DMS 273 treated with DMSO at 0.1 percent for 48 hours (cell line): ENCODE results near the gene MAPKAPK5.
"Not testable (repeated sequence)": the region's sequence is repeated elsewhere in the genome, so short reads cannot be mapped to it uniquely, and the experiment has no call there.

Source experiments
- DNase-seq: peaks from one replicate; lab custom pipeline; 2025; lab: John Stamatoyannopoulos, UW

The MAPKAPK5 gene

DNA sequence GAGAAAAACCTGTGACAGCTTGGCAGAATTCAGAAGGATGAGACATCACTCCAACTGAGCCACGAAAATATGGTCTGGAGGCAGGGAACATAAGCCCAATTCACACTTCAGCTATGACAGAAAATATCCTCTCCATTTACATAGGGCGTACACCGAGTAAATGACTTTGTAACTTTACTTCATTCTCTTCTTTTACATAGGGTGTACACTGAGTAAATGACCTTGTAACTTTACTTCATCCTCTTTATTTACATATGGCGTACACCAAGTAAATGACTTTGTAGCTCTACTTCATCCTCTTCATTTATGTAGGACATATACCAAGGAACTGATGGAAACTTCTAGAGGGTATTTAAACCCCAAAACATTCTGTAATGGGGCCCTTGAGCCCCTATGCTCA lies 14.1 kb upstream of the MAPKAPK5 start:
- no peak for DNase-seq

DNA sequence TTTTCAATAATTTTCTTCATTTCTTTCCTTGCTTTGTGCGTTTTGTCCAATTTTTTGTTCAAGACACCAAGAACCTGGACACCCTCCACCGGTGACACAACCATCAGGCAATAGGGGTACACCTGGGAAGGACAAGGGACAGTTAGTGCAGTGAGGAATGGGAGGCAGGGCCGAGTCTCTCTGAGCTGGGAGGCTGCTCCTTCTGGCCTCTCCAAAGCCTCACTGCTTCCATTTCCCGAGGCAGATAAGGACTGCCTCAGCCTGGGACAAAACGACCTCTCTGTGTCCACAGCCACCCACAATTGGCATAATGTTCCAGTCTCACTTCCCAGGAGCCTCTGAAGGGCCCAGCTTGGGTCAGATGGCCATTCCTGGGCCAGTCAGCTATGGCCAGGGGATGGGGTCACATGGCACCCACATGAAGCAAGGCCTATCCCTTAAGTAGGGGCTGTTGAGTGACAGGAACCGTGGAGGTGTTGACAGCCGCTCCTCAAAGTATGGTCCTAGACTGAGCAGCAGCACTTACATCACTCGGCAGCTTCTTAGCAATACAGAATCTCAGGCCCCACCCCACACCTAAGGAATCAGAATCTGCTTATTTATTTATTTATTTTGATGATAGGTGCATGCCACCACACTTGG lies 13.6 kb upstream of the MAPKAPK5 start:
- DNase-seq, result no peak

DNA sequence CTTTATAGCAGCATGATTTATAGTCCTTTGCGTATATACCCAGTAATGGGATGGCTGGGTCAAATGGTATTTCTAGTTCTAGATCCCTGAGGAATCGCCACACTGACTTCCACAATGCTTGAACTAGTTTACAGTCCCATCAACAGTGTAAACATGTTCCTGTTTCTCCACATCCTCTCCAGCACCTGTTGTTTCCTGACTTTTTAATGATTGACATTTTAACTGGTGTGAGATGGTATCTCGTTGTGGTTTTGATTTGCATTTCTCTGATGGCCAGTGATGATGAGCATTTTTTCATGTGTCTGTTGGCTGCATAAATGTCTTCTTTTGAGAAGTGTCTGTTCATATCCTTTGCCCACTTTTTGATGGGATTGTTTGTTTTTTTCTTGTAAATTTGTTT lies 12.4 kb upstream of the MAPKAPK5 start:
- not testable (repeated sequence) for DNase-seq

DNA sequence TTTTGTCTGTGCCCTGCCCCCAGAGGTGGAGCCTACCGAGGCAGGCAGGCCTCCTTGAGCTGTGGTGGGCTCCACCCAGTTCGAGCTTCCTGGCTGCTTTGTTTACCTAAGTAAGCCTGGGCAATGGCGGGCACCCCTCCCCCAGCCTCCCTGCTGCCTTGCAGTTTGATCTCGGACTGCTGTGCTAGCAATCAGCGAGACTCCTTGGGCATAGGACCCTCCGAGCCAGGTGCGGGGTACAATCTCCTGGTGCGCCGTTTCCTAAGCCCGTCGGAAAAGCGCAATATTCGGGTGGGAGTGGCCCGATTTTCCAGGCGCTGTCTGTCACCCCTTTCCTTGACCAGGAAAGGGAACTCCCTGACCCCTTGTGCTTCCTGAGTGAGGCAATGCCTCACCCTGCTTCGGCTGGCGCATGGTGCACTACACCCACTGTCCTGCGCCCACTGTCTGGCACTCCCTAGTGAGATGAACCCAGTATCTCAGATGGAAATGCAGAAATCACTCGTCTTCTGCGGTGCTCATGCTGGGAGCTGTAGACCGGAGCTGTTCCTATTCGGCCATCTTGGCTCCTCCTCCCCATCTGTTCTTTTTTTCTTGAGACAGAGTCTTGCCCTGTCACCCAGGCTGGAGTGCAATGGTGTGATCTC lies 7.2 kb upstream of the MAPKAPK5 start:
- not testable (repeated sequence) for DNase-seq

DNA sequence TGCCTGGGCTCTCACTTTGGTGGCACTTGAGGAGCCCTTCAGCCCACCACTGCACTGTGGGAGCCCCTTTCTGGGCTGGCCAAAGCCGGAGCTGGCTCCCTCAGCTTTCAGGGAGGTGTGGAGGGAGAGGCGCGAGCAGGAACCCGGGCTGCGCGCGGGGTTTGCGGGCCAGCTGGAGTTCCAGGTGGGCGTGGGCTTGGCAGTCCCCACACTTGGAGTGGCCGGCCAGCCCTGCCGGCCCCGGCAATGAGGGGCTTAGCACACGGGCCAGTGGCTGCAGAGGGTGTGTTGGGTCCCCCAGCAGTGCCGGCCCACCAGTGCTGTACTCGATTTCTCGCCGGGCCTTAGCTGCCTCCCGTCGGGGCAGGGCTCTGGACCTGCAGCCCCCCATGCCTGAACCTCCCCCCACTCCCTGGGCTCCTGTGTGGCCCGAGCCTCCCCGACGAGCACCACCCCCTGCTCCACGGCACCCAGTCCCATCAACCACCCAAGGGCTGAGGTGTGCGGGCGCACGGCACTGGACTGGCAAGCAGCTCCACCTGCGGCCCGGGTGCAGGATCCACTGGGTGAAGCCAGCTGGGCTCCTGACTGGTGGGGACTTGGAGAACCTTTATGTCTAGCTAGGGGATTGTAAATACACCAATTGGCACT lies 6.4 kb upstream of the MAPKAPK5 start:
- not testable (repeated sequence) for DNase-seq

DNA sequence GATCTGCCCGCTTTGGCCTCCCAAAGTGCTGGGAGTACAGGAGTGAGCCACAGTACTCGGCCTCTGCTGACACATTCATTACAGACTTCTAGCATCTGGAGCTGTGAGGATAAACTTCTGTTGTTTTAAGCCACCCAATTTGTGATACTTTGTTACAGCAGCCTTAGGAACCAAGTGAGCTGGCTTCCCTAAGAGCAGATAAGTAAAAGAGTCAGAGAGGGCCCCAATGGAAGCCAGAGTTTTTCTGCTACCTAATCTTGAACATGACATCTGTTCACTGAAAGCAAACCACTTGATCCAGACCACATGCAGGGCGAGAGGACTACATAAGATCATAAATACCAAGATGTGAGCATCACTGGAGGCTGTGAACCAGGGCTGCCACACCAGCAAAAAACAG lies 3.7 kb upstream of the MAPKAPK5 start:
- peak; percentile 46 for DNase-seq

DNA sequence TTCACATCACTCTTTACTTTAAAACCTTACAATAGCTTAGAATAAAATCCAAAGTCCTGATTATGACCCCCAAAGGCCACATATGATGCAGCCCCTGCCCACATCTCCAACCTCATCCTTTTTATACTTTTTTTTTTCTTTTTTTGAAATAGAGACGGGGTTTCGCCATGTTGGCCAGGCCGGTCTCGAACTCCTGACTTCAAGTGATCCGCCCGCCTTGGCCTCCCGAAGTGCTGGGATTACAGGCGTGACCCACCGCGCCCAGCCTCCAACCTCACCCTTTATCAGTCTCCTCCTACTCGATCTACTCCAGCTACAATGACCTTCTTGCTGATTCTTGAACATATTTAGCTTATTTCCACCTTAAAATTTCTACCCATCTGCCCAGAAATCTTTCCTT lies 1.2 kb upstream of the MAPKAPK5 start:
- no peak for DNase-seq

DNA sequence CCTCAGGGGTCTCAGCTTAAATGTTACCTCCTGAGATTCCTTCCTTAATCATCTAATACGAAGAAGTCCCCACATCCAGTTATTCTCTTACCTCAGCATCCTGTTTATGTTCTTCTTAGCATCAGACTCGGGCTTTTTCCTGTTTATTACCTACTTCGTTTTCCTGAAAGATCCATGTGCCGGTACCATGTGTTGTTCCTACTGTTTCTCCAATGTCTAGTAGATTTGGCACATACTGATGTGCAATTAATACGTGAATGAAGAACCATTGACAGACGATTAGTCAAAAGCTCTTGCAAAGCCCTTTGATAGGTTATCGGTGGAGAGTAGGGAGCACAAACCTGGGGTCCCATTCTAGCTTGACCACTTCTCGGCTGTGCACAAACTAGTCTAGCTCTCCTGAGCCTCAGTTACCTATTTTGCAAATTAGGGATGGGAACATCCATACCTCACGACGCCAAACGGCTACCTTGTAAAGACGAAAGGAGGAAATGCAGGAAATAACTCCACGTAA lies 735 bp upstream of the MAPKAPK5 start:
- DNase-seq, result no peak

DNA sequence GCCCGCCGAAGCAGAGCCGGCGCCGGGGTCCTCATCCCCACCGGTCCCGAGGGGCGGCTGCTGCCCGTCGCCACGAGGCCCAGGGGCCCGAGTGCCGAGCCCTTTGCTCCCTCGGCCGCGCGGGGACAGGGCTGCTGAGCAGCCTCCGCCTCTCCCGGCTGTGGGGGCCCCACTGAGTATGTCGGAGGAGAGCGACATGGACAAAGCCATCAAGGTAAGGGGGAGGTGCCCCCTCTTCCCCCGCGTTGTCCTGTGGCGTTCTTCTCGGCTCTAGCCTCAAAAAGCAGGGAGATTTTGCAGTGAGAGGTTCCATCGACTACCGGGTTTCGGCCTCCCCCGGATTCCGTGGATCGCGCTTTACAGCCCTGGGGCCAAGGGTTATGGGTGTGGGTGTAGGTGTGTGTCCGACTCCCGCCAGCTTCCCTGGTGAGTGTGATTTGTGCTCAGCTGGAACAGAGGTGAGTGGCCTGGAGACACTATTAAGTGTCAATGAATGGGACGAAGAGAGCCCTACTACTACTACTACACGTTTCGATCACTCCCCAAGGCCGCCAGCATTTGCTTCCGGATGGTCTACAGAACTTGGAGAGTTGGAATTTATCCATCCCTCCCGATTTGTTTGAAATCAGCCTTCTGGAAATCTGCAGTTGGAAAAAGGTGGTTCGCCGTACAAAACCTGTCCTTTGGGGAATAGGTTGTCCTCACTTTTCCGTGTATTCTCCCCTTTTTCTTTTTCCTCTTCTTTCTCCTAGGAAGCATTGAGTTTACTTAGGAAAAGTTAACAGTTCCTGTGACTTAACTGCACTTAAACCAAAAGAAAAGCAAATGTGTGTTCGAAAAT lies 748 bp downstream of the MAPKAPK5 start:
- no peak for DNase-seq

DNA sequence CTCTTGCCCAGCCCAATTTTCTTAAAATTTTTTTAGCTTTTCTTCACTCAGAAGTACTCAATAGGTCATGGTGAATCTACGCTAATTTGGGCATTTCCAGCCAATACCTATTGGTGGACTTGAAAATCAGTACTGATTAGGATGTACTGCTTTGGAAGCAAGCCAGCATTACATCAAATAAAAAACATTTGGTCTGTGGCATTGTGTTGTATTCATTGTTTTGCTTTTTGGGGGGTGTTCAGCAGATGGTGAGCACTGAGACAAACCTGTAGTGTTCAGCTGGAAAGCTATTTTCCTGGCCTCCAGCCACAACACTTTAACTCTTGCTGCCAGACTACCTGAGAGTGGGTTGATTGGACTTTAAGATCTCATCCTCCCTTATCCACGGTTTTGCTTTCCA lies 4.0 kb downstream of the MAPKAPK5 start:
- DNase-seq, result no peak

DNA sequence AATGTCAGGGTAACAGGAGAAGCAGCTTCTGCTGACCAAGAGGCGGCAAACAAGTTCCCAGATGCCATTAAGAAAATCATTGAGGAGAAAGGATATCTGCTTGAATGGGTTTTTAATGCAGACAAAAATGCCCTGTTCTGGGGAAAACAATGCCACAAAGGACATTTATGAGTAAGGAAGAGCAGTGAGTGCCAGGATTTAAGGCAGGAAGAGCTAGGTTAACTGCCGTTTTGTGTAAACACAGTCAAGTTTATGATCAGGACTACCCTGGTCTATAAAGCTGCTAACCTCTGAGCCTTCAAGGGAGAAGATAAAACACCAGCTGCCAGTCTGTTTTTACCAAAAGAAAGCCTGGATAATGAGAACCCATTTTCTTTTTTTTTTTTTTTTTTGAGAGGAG lies 8.5 kb downstream of the MAPKAPK5 start:
- no peak for DNase-seq

DNA sequence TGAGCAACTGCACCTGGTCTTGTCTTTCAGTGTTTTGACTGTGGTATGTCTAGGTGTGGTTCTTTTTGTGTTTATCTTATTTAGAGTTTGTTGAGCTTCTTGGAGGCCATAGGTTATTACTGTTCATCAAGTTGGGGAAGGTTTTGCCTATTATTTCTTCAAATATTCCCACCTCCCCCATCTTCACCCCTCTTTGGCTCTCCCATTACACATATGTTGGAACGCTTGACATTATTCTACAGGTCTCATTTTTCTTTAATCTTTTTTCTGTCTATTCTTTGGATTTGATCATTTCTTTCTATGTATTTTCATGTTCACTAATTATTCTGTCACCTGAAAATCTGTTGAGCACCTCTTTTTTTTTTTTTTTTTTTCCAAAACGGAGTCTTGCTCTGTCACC lies 16.2 kb downstream of the MAPKAPK5 start:
- DNase-seq, result no peak

DNA sequence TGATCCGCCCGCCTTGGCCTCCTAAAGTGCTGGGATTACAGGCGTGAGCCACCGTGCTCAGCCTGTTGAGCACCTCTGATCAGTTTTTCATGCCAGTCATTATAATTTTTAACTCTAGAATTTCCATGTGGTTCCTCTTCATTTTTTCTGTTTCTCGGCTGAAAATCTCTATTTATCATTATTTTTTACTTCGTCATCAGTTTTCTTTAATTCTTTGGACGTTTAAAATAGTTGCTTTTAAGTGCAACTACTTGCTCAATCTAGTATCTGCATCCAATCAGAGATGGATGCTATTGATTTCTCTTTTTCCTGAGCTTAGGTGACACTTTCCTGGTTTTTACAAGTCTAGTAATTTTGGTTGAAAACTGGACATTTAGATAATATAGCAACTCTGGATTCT lies 16.8 kb downstream of the MAPKAPK5 start:
- DNase-seq, result no peak

DNA sequence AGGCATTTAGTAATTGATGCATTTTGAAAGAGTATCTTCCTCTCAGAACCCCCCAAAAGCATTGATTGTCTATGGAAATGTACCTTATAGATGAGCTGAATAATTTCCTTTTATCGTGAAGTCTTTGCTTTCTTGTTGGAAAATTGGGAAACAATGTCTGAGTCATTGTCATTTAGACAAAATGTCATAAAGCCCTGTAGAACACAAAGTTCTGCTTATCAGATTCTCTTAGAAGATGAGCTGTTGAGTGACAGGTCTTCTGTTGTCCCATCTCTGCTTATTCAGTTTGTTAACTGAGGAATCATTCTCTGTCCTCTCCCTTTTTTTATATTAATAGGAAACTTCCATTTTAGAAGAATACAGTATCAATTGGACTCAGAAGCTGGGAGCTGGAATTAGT lies 22.9 kb downstream of the MAPKAPK5 start:
- DNase-seq, result no peak

DNA sequence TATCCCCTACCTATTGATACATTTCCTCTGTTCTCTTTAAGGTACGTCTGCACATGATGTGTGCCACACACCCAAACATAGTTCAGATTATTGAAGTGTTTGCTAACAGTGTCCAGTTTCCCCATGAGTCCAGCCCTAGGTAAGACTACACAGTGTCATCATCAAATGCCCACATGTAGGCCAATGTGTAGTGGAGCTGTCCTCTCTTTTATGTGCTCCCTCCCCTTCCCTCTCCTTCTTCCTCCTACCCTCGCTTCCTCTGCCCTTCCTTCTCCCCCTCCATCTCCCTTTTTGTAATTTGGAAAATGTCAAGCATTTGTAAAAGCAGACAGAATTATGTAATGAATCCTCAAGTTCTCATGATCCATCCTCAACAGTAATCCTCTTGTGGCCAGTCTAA lies 25.5 kb downstream of the MAPKAPK5 start:
- DNase-seq, result no peak

DNA sequence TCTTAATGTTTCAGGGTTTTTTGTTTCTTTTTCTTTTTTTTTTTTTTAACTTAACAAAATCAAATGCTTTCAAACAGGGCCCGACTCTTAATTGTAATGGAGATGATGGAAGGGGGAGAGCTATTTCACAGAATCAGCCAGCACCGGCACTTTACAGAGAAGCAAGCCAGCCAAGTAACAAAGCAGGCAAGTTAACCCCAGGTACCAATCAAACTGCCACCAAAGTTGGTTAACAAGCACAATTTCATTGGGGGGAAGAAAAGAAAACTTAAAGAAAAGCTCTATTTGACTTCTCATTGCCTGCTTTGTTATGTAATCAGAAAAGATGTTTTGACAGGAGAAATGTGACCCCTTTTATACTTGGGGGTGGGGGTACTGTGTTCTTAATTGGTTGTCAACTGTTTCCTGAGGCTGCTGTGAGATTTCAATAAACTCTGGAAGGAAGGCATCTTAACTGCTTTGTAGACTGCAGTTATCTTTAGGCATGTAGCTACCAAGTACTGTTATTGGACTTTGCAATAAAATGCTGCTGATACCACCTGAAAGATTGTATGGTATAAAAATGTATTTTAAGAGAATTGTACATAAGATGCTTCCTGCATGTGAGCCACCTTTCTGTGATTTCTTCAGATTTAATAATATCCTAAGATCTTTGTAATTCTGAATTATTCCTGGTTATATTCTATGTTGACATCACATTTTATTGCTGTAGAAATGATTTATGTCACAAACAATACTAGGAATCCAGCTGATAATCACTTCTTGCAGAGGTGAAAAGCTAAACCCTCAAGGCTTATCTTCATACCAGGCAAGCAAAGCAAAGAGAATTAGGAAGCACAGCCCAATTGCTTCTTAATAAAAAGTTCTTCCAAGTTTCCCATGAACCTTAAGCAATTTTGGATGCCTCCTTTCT lies 26.9 kb downstream of the MAPKAPK5 start:
- no peak for DNase-seq

DNA sequence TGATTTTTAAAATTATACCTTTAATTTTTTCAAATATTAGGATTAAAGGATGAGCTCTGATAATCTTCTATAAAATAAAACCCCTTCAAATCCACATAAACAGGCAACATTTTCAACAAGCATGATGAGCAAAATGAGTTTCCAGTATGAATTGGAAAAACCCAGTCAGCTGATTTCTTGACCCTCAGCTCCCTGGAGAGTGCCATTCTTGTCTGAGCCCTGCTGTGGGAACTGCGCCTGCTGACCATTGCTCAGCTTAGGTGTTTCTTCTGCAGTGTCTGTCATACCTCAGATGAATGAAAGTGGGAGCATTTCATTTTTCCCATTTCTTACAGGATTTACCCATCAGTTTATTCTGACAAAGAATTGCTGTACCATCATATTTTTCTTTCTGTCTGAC lies 27.6 kb downstream of the MAPKAPK5 start:
- no peak for DNase-seq

DNA sequence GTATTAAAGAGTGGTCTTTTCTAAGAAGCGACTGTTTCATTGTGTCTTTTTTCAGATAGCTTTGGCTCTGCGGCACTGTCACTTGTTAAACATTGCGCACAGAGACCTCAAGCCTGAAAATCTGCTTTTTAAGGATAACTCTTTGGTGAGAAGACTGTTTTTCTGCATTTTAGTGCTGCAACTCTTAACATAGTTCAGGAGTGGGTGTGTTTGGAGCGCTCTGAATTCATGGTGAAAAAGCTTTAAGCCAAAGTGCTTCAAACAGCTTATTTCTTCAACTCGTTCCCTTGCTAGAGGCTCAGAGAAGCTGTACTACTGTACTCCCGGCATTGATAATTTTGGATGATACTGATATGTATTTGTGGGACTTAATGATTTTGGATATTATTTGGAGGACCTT lies 28.2 kb downstream of the MAPKAPK5 start:
- no peak for DNase-seq

DNA sequence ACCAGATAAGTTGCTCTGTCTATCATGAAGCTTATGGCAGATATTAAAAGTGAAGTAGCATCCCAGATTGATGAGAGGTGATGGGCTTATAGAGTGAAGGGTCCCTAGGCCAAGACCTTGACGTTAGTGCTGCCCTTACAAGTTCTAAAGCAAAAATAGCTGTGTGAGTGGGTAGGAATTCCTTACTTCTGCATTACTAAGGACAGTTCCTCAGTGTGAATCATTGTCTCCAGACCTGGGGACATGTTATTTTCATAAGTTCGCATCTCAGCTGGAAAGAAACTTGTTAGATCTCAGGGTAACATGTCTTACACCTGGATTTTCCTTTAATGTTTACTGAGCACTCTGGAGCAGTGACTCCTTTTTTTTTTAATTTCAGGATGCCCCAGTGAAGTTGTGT lies 28.7 kb downstream of the MAPKAPK5 start:
- no peak for DNase-seq

DNA sequence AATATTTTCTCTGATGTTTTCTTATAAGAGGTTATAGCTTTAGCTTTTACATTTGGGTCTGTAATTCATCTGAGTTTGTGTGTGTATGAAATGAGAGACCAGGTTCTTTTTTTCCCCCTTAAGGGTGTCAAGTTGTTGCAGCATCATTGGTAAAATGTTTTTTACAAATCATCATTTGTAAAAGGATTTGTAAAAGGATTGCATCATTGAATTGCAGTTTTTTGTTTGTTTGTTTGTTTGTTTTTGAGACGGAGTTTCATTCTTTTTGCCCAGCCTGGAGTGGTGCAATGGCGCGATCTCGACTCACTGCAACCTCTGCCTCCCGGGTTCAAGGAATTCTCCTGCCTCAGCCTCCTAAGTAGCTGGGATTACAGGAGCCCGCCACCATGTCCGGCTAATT lies 31.1 kb downstream of the MAPKAPK5 start:
- DNase-seq, result no peak

DNA sequence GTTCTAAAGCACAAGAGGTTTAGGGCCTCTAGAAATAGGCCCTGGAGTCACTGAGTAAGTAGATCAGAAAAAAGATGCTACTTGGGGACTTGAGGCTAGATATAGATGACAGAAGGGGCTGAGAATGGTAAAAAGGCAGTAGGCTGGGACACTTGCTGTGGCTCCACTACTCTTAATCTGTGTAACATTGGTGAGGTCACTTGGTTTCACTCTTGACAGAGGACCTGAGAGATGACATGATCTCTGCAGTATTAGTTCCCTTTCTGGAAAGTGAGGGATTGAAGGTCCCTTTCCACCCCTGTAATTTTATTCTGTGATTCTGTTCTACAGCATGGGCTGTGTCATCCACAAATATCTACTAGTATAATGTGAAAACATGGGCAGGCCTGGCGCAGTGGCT lies 39.7 kb downstream of the MAPKAPK5 start:
- no peak for DNase-seq
